Brain pericyte (primary cell): ENCODE measurements around the gene KRTAP10-10.
"Not testable (repeated sequence)": the region's sequence is repeated elsewhere in the genome, so short reads cannot be mapped to it uniquely, and the experiment has no call there.

Experiments used
- DNase-seq: peaks from one replicate; pipeline ENCODE4 v3.0.0-alpha.2; 2012; ENCODE audit warnings: low read depth, low spot score

KRTAP10-10 gene

DNA sequence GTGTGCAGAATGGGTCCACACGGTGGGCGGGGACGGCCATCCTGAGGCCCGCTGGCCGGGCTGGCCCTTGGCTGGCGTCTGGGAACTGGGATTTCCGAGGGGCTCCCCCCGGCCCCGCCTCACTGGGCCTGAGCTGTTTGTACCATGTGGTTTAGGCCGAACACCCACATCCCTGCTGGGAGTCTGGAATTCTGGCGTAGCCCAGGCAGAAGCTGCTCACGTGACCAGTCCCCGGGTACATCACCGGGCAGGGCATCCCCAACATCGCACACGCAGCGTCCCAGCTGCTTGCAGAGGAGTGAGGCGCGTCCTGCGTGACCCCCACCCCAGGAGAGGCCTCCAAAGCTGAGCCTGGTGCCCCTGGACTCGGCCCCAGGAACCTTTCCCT, 34.7 kb upstream of the KRTAP10-10 start:
- no peak for DNase-seq

DNA sequence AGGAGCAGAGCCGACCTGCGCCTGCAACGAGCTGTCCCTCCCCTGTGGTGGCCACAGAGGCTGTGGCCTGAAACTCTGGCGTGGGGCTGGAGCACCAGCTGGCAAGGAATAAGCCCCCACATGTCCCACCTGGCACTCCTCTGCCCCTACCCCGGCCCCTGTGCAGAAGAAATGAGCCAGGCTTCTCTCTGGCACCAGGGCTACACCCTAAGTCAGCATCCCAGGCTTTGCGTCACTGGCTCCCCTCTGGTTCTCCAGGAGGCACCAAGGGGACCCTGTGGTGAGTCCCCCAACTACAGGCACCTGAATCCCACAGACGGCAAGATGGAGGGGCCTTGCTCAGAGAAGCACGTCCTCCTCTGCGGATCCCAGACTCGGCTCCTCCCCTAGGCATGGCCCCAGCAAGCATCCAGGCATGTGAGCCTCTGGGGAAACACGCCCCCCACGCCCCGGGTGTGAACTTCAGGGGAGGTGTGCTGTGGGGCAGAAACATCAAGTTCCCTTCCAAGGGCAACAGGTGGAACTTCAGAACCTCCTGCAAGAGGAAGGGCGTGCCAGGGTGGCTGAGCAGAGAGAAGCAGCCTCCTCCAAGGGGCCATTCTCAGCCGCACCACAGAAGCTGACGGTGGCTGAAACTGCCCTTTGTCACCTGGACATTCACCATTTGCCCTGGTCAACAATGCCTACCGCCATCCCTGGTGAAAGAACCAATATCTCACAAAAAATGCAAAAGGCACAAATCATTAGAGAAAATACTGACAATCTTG, 33.9 kb upstream of the KRTAP10-10 start:
- DNase-seq = no peak

DNA sequence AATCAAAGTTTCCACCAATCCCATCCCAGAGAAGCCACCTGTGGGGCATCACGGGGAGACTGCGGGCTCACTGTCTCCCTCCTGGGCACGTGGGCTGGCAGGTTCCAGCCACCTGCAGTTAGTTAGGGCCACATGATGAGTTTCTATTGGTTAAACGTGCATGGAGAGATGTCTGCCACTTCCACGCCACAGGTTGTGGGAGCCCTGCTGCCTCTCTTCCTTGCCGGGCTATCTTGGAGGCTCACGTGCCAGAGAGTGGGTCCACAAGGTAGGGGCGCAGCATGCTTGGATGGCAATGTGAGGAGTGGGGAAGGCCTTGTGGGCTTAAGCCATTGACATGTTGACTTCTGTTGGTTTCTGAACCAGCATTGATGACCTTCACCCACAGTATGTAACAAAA, 33.2 kb upstream of the KRTAP10-10 start:
- DNase-seq = no peak

DNA sequence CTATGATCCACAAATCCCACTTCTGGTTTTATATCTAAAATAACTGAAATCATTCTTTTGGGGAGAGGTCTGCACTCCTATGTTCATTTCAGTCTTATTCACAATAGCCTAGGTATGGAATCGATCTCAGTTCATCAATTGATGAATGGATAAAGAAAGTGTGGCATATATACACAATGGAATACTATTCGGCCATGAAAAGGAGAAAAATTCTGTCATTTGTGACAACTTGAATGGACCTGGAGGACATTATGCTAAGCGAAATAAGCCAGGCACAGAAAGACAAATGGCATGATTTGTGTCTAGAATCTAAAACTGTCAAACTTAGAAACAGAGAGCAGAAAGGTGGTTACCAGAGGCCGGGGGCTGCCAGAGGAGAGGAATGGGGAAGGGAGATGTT, 30.7 kb upstream of the KRTAP10-10 start:
- no peak for DNase-seq

DNA sequence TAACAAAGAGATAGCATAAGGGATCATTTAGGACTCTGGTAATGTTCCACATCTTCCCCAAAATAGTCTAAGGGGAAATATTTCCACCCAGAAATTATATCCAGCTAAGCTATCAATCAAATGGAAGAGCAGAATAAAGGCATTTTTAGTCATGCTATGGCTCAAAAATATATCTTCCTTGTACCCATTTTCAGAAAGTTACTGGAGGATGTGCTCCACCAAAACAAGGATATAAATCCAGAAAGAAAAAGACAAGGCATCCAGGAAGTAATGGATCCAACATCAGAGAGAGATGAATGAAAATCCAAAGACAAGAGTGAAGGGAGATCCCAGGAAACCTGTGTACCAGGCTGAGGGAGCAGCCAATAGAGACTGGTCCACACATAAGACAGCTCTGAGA, 28.0 kb upstream of the KRTAP10-10 start:
- no peak for DNase-seq

DNA sequence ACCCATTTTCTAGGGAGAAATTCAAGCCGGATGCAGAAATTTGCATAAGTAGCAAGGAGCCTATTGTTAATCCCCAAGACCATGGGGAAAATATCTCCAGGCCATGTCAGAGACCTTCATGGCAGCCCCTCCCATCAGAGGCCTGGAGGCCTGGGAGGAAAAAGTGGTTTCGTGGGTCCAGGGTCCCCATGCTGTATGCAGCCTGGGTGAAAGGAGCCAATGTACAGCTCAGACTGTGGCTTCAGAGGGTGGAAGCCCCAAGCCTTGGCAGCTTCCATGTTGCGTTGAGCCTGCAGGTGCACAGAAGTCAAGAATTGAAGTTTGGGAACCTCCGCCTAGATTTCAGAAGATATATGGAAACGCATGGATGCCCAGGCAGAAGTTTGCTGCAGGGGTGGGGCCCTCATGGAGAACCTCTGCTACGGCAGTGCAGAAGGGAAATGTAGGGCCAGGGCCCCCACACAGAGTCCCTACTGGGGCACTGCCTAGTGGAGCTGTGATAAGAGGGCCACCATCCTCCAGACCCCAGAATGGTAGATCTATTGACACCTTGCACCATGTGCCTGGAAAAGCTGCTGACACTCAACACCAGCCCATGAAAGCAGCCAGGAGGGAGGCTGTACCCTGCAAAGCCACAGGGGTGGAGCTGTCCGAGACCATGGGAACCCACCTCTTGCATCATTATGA, 26.9 kb upstream of the KRTAP10-10 start:
- DNase-seq = not testable (repeated sequence)

DNA sequence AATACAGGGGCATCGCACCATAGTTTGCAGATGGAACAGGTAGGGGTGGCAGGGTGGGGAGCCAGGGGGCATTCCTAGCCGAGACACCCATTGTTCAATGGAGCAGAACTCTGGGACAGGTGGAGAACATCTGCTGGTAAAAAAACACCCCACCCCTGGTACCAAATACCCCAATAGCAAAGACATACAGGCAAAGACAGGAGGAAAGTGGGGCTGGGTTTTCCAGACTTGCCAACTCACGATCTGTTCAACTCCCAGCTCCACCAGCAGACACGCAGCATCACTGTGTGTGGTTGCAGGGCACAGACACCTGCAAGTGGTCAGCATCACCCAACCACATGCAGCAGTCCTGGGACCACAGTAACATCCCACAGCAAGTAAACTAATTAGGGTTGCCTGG, 25.6 kb upstream of the KRTAP10-10 start:
- no peak for DNase-seq

DNA sequence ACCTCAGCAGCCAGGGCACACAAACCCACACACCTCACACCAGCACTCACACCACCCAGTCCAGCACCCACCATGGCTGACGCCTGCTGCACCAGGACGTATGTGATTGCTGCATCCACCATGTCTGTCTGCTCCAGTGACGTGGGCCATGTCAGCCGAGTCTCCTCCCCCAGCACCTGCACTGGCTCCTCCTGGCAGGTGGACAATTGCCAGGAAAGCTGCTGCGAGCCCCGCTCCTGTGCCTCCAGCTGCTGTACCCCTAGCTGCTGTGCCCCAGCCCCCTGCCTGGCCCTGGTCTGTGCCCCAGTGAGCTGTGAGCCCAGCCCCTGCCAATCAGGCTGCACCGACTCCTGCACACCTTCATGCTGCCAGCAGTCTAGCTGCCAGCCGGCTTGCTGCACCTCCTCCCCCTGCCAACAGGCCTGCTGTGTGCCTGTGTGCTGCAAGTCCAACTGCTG, 25.1 kb upstream of the KRTAP10-10 start, which contains the start of gene KRTAP10-8:
Gene KRTAP10-8 (plus strand): TSS at position 51 of the 458 bp plus-strand sequence. CDS start 22 bp downstream, at position 73.
- no peak for DNase-seq

DNA sequence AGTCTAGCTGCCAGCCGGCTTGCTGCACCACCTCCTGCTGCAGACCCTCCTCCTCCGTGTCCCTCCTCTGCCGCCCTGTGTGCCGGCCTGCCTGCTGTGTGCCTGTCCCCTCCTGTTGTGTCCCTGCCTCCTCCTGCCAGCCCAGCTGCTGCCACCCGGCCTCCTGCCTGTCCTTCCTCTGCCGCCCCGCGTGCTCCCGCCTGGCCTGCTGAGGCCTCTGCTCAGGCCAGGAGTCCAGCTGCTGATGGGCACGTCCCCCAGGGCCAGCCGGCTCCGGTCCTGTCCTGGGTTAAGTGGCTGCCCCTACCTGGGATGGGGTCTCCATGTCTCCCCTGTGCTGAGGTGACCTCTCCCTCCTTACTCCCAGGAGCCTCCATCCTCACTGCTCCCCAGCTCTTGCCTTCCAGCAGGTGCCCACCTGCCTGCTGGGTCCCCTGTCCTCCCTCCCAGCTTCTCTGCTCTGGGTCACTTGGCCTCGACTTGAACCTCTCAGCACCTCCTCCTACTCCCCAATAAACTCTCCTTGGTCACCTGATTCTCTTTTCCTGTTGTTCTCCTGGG, 24.4 kb upstream of the KRTAP10-10 start:
- DNase-seq = no peak

DNA sequence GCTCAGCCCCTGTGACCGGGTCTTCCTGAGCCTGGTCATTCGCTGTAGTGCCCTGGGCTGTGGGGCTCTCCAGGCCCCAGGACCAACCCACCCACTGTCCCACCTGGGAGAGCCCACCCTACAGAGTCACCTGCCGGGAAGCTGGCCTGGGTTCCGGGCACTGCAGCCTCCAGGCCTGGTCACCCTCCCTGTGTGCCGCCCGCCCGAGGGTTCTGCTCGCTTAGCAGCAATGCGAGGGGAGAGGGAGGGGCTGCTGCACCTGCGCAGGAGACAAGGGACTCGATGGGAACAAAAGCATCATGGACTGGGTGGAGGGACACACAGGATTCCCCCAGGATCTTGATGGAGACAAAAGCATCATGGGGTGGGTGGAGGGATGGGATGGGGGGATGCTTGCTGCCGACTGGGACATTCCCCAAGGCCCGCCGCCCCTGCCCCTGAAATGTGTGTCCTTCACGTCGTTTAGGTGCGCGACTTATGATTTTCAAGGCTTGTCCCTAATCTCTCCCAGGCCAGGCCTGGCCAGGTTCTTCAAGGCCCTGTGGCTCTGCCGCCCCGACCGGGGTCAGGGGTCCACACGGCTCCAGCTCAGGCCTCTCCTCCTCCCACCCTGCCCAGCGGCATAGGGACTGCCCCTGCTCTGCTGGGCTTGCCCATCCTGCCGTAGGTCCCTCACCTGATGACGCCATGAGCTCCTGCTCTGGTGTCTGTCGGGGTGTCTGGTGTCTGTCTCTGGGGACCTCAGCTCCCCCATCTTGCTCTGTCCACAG, 23.6 kb upstream of the KRTAP10-10 start:
- DNase-seq = no peak

DNA sequence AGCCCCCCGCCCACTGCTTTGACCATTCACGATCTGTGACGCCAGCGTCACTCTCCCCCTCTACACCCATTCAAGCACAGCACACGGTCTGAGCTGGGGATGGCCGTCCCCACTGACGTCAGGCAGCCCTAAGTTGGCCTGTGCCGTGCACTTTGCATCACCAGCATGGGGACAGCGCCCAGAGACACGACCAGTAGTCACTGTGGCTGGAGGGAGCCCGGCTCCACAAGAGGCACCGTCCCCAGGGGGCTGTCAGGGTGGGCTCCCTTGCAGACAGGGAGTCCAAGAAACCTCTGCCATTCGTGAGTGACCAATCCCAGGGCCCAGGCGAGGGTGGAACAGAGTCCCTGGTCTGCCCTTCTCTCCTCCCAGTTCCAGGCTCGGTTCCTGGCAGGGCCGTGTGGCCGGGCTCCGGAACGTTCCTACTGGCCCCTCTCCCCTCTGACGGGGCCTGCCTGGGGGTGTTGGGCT, 23.0 kb upstream of the KRTAP10-10 start:
- DNase-seq = no peak

DNA sequence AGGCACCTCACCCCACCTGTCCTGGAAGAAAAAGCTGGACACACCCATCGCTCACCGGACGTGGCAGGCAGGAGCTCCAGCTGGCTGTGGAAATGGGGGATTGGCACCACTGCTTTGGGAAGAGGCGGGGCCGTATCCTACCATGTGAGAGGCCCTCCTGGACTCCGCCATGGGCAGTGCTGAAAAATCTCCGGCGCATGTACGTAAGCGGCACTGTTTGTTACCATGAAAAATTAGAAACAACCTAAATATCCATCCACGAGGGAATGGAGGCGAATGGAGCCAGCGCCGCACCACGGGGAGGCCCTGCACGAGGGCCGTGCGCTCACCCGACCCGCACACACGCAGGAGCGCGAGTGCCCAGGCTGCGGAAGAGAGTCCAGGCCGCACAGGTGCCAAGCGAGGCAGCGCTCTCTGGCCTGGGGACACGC, 22.2 kb upstream of the KRTAP10-10 start:
- no peak for DNase-seq

DNA sequence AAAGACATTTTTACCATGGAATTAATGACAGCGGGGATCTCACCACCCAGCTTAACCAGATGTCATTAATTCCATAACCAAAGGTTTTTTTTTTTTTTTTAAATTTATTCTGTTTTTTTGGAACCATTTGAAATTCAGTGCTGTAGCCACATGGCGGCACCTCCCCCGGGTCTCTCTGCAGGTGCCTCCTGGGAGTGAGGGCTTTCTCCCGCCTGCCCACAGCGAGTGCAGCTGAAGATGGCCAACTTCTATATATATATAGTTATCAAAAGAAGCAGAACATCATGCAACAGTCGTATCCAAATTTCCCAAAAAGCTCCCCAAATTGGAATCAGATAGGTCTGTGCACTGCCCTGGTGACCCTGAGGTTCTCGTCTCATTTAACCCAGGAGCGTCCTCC, 21.7 kb upstream of the KRTAP10-10 start:
- DNase-seq = no peak

DNA sequence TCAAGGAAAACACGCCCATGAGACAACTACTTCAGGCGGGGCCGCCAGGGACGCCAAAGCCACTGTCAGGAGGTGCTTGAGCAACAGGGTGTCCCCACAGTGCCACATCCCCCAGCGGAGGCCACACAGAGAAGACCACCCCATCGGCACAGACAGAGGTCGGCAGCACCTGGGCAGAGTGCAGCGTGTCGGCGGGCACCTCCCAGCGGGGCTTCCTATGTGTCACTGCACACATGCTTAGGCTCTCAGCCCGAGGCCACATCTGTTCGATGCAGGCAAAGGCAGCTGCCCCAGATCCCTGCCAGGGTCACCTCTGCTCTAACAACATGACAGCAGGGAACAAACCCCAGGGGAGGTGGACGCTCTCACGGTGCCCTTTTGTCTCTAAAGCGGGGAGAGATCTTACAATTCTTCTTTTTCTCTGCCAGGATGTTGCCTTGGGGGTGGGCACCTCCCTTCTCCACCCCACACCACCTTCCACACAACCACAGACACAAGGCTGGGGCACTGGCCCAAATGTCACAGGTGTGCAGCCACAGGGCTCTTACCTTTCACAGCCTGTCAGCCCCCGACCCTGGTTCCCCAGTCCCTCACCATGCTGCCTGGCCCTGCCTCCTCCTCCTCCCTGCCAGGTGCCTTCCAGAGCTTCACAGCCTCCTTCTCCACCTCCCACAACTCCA, 21.1 kb upstream of the KRTAP10-10 start:
- DNase-seq = no peak

DNA sequence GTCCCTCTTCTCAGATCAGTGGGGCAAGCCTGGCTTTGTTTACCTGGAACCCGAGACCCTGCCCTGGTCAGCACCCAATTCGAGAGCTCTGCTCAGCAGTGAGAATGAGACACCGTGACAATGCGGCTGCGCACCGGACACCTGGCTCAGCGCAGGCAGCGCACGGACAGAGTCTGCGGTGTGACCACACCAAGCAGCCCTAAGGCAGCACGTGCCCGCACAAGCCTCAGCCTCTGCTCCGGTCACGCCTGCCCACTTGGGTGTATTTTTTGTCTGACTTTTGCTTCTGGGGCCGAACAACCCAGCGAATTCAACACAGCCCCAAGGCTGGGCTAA, 20.6 kb upstream of the KRTAP10-10 start:
- no peak for DNase-seq

DNA sequence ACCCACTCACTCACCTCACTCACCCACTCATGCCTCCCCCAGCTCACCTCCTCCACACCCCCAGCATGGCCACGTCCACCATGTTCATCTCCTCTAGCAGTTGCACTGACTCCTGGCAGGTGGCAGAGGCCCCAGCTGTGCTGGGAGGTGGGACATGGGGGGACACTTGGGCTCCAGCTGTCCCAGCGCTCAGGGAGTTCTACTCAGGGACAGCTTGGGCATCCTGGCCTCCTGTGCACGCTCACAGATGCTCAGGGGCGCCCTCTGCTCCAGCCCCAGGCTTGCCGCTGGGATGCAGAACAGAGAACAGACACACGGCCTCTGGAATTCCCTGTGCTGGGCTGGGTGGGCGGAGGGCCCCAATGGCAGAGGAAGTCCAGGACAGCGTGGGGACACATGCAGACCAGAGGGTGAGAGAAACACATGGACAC, 20.1 kb upstream of the KRTAP10-10 start:
- no peak for DNase-seq

DNA sequence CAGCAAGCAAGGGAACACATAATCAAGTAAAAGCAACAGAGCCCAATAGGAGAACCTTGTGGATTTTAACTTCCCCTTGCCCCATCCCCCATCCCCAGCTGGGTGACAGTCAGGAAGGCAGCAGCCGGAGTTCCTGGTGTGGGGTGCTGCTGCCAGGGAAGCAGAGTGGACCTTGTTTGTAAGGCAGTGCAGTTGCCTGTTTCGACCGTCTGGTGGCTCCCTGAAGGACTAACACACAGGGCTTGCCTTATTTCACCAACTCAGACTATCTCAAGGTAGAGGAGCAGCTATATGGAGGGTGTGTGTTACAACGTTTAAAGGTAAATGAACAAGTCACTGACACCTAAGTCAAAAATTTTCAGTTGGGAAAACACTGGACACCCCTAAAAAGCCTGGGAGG, 18.7 kb upstream of the KRTAP10-10 start:
- no peak for DNase-seq

DNA sequence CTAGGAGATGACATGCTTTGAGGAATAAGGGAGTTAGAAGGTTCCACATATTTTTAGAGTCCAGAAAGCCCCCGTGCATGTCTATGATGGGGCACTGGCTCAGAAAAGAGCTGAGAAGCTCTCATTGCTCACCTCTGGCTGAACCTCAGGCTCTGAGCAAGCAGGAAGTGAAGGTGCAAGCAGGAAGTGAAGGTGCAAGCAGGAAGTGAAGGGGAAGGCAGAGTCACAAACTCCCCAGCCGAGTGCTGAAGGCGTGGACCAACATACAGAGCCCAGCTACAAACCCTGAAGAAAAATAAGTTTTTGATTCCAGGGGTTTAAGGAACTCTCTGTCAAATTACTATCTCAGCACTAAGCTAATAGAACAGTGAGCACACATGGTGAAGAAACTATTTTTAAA, 18.2 kb upstream of the KRTAP10-10 start:
- no peak for DNase-seq

DNA sequence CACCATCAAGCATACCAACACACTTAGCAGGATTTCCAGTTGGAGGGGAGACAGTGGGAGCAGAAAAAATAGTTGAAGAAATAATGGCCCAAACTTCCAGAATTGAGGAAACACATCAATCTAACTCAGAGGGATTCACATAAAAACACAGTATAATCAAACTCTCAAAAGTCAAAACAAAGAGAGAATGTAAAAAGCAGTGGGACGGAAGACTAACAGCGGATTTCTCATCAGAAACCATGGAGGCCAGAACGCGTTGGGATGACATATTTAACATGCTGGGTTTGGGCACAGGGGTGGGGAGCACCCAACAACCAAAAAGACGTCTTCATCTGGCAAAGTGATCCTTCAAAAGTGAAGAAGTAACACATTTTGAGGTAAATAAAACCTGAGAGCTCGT, 17.3 kb upstream of the KRTAP10-10 start:
- no peak for DNase-seq

DNA sequence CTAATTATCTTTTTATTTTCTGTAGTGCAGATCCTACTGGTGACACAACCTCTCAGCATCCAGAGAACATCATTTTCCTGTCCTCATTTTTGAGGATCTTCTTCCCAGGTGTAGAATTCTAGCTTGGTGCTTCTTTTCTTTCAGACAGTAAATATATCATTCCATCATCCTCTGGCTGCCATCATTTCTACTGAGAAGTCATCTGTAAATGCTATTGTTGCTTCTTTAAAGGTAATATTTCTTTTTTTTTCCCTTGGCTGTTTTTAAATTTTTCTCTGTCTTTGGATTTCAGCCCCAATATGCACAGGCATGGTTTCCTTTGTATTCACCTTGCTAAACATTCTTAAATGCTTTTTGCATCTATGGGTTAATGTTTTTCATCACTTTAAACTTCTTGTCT, 13.6 kb upstream of the KRTAP10-10 start:
- DNase-seq = no peak

DNA sequence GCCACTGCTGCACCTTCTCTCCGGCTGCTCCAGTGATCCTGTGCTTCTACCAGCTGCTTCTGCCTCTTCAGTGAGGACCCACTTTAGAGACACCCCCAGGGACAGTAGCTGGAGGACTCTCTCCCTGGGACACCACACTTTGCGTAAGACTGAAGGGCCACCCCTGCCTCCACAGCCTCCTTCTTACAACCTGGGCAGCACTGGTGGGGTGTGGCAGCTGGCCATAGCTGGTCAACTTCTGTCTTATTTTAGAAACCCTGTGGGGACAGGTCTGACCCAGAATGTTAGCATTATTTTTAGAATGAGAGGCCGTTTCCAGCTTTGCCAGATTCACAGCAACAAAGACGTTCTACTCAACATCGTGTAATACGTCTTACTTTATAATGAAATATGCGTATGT, 11.4 kb upstream of the KRTAP10-10 start:
- no peak for DNase-seq
